Kasumi-1 (cell line): ENCODE measurements around the gene UPF2.
A peak's percentile ranks its signal among the peaks of the same experiment; 100 is the strongest.
"Not testable (repeated sequence)": the region's sequence is repeated elsewhere in the genome, so short reads cannot be mapped to it uniquely, and the experiment has no call there.

Experiments used
- DNase-seq, 2 experiments: peaks; one replicate each; lab custom pipeline; 2025; lab: John Stamatoyannopoulos, UW

Gene UPF2

GRCh38 chr10:12036073-12036655 lies 6.4 kb downstream of the UPF2 start:
- peak; percentile 25 to 35 for DNase-seq

DNA sequence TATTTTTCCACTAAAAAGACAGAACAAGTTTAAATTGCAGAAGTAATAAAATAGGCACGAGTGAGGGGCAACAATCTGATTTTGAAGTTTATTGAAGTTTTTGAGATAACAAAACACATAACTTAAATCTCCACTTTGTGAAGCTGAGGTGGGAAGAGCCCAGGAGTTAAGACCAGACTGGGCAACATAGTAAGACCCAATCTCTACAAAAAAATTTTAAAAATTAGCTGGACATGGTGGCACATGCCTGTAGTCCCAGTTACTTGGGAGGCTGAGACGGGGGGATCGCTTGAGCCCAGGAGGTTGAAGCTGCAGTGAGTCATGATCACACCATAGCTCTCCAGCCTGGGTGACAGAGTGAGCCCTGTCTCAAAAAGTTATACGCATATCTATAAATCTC lies 11.2 kb downstream of the UPF2 start:
- no peak for DNase-seq

DNA sequence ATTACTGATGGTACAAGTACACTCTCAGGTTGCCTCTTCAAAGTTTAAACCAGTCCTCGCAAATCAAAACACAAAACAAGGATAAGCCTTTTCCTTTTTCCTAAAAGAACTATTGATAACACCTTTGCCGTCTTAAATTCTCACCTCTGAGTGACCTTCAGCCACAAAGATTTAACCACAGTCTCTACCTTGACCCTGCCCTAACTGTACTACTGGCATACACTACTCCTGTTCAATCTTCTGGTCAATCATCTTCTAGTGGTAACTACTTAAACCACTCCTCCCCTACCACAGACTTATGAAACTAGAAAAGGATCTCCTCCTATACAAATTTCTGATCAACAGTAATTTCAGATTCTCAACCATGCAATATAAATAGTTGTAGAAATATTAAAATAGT lies 15.1 kb downstream of the UPF2 start:
- no peak for DNase-seq

GRCh38 chr10:12025591-12025990 lies 17.0 kb downstream of the UPF2 start:
- DNase-seq: no peak

- DNase-seq: no peak
Observed at GRCh38 chr10:12022580-12023257, 19.9 kb downstream of the UPF2 start.

DNA sequence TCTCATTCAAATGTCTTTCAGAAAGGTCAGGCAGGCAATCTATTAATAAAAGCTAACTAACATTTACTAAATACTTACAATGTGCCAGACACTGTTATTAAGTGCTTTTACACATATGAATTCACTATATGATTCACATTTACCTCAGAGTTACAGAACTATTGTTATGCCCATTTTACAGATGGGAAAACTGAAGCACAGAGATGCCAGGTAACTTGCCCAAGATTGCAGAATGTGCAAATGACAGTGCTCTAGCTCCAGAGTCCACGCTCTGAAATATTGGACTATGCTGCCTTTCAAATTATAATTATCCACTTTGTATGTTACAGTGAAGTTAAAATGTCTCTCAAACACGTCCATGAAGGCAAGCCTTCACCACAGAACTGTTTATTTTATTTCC lies 22.0 kb downstream of the UPF2 start:
- no peak for DNase-seq

GRCh38 chr10:12019283-12019971 lies 23.2 kb downstream of the UPF2 start:
- DNase-seq: no peak

DNA sequence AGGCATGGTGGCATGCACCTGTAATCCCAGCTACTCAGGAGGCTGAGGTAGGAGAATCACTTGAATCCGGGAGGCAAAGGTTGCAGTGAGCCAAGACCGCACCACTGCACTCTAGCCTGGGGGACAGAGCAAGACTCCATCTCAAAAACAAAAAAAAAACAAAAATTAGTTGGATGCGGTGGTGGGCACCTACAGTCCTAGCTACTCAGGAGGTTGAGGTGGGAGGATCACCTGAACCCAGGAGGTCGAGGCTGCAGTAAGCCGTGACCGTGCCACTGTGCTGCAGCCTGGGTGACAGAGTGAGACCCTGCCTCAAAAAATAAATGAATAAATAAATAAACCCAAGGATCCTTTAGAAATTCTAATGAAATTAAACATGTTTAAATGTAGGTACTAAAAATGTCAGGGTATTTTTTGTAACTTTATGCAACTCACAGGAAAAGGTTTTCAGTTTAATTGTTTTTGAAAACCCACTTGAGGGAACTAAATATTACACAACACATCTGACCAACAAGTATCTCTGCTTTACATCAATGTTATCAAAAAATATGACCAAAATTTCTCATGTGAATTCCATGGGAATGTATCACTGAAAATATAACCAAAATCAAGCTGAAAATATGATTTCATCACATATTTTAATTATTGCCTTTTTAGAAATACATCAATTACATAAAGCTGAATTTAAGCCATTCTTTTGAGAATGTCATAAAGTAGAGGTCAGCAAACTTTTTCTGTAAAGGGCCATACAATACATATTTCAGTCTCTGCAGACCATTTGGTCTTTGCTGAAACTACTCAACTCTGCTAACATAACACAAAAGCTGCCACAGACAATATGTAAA lies 23.9 kb downstream of the UPF2 start:
- no peak for DNase-seq

GRCh38 chr10:12013926-12014325 lies 28.7 kb downstream of the UPF2 start:
- no peak for DNase-seq

DNA sequence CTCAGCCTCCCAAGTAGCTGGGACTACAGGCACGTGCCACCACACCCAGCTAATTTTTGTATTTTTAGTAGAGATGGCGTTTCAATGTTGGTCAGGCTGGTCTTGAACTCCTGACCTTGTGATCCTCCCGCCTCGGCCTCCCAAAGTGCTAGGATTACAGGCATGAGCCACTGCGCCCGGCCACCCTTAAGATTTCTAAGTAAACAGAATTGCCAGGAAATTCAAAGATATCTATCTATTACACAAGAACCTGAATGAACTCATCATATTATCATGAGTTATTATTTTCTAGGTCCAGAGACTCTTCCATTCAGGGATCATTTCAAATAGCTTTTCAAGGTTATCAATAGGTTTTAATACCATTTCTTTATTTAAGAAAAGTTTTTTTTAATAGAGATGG lies 29.2 kb downstream of the UPF2 start:
- not testable (repeated sequence) for DNase-seq

- DNase-seq: no peak
Observed at GRCh38 chr10:12010353-12010752, 32.3 kb downstream of the UPF2 start.

DNA sequence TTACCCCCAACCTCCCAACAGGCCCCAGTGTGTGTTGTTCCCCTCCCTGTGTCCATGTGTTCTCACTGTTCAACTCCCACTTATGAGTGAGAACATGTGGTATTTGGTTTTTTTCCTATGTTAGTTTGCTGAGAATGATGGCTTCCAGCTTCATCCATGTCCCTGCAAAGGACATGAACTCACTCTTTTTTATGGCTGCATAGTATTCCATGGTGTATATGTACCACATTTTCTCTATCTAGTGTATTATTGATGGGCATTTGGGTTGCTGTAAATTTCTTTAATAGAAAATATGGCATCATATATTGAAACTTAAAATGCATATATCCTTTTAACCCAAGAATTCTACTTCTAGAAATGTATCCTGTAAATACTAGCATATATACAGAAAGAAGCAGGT lies 33.8 kb downstream of the UPF2 start:
- DNase-seq: not testable (repeated sequence)

DNA sequence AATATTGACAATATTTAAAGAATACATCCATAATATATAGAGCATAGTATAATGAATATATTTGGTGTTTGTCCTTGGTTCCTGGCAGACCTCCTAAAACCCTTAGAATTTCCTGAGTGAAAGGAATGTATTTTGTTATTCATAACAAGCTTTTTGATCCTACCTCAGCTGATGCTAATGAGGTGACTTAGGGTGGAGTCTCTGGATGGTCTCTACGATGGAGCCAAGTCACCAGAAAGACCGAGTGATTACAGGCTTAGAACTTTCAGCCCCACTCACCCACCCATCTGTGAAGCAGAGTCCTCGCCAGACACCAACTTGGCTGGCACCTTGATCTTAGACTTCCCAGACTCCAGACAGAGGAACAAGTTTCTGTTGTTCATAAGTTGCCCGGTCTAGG lies 35.9 kb downstream of the UPF2 start:
- no peak for DNase-seq

- DNase-seq: peak; percentile 93 to 96
Observed at GRCh38 chr10:11993834-11994468, 48.7 kb downstream of the UPF2 start.

DNA sequence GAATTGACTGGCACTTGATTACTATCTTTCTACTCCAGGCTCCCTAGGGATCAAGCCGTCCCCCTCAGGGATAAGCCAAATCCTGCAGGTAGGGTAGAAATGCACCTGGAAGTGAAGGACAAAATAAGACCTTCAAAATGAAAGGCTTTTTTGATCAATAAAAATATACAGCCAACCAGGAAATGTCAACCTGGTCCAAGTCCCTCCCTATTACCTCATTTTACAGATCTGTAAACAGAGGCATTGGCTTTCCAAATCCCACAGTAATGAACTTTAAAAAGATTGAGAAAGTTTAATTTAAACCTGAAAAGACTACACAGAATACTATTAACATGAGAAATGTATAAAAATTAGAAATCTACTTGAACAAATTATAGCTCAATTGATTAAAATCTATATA lies 53.7 kb downstream of the UPF2 start:
- DNase-seq: no peak

DNA sequence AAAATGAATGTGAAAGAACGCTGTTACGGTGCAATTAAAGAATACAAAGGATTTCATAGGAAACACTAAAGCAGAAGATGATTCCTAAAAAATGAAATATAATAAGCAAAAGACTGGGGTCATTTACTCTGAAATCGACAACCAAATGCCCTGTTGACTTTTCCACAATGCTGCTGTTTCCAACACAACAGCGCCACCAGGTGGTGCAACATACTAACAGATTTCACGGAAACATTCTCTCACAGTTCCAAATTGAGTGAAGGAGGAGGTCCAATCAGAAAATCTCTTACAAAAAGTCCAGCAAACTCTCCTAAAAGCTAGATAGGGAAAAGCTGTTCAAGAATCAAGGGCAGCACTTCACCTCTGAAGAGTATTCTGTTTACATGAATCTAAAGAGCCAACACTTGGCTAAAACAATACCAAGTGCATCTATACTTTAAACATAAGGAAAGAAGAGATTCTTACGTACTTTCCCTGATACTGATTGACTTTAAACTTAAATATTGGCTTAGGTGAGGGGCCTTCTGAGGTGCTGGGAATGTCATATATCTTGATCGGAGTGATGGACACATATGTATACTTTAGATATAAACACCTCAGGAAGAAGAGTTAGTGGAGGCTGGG lies 55.9 kb downstream of the UPF2 start:
- peak; percentile 90 to 96 for DNase-seq

DNA sequence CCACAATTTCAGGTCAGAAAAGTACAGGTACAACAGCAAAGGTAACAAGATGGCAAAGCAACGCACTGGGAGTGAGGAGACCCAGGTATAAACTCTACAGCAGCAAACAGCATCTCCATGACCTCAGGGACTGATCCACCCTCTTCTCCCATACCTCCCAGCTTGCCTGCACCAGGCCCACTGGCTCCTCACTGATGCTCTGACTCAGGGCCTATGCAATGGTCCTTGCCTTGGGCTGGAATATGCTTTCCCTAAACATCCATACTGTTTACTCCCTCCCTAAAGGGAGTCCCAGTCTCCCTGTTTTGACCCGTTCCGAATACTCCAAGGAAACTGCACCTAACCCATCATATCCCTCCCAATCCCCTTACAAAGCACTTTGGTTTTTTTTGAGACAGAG lies 60.4 kb downstream of the UPF2 start:
- no peak for DNase-seq

- DNase-seq: no peak
Observed at GRCh38 chr10:11975795-11976194, 66.8 kb downstream of the UPF2 start.

DNA sequence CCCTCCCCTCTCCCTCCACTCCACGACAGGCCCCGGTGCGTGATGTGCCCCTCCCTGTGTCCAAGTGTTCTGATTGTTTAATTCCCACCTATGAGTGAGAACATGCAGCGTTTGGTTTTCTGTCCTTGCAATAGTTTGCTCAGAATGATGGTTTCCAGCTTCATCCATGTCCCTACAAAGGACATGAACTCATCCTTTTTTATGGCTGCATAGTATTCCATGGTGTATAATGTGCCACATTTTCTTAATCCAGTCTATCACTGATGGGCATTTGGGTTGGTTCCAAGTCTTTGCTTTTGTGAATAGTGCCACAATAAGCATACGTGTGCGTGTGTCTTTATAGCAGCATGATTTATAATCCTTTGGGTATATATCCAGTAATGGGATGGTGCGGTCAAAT lies 70.1 kb downstream of the UPF2 start:
- not testable (repeated sequence) for DNase-seq

GRCh38 chr10:11962176-11962575 lies 80.4 kb downstream of the UPF2 start:
- DNase-seq: no peak

DNA sequence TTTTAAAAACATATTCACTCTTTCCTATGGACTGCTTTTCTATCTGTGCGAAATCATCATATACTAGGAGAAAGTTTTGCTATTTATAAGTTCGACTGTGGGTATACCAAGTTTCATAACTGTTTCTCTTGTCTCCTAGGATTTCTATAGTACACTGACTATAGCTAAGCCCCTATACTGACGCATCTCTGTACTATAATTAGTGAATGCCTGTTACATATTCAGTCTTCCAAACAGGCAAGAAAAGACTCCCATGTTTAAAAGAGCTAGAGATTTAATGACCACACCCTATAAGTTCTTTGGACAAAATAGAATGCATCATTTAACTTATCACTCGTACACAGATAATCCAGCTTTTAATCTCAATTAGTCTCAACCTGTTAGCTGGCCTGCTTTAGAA lies 80.8 kb downstream of the UPF2 start:
- no peak for DNase-seq

GRCh38 chr10:11959966-11960365 lies 82.6 kb downstream of the UPF2 start:
- no peak for DNase-seq
